Stimulated activated CD8-positive, alpha-beta memory T cell treated with anti-CD3 and anti-CD28 coated beads, Interleukin-12 subunit alpha, Interleukin-12 subunit beta, amount 100 ng/mL, for 4 hours (primary cell): ENCODE measurements around the gene TRAF3IP3.

Source experiments
- DNase-seq: peaks from one replicate; pipeline ENCODE4 v3.0.0-alpha.2; 2020; ENCODE audit warnings: low read depth

Gene TRAF3IP3, protein sequence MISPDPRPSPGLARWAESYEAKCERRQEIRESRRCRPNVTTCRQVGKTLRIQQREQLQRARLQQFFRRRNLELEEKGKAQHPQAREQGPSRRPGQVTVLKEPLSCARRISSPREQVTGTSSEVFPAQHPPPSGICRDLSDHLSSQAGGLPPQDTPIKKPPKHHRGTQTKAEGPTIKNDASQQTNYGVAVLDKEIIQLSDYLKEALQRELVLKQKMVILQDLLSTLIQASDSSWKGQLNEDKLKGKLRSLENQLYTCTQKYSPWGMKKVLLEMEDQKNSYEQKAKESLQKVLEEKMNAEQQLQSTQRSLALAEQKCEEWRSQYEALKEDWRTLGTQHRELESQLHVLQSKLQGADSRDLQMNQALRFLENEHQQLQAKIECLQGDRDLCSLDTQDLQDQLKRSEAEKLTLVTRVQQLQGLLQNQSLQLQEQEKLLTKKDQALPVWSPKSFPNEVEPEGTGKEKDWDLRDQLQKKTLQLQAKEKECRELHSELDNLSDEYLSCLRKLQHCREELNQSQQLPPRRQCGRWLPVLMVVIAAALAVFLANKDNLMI

GRCh38 chr1:209755926-209756614, at the start of gene TRAF3IP3:
Gene TRAF3IP3, plus strand, starts transcription at chr1:209756053. Its CDS starts 3,987 bp downstream, at chr1:209760040.
- DNase-seq: peak; percentile 40

DNA sequence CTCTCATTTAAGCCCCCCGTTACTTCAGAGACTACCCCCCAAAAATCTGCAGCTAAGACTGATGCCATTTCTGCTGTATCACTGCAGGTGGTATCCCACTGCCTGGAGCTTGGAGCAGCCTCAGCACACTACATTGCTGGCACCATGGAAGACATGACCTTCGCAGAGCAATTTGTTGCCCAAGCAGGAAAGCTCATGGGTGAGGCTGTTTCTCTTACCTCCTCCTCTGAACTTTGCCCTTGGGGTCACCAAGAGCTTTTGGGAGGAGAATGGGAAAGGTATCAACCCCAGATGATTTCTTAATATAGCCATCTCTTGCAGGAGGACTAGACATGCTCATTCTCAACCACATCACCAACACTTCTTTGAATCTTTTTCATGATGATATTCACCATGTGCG, 49.2 kb upstream of the TRAF3IP3 start:
- no peak for DNase-seq

DNA sequence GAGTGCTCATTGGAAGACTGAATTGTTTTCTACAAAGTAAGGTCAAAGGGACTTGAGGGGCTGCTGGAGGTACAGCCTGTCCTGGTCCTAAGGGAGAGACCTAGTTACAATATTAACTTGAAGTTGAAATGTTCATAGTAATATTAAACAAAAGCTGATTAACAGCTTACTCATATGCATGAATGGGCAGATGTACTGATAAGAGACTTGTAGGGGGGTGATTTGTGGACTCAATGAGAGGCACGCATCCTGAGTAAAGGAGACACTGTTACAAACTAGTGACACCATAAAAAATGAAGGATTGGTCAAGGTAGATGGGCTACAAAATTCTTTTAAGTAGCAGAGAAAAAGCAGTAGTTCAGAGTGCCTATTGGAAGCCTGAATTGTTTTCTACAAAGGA, 48.5 kb upstream of the TRAF3IP3 start:
- no peak for DNase-seq

- no peak for DNase-seq
Observed at GRCh38 chr1:209708297-209708696, 47.6 kb upstream of the TRAF3IP3 start.

DNA sequence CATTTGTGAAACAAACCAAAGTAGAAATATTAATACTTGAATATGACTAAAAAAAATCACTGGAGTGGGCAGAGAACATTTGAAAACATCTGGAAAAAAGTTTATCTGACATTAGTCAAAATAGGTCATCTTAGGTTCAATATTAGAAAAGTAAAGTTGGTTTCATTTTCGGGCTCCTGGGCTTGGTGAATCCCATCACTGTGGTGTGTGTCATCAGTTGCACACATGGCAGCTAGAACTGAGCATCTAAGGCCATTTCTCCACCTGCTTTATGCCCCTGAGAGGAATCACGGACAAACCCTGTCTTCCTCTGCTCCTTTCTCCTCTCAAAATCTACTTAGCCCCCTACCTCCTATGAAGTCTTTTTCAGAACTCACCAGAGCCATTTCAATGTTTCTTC, 45.8 kb upstream of the TRAF3IP3 start:
- DNase-seq: no peak

DNA sequence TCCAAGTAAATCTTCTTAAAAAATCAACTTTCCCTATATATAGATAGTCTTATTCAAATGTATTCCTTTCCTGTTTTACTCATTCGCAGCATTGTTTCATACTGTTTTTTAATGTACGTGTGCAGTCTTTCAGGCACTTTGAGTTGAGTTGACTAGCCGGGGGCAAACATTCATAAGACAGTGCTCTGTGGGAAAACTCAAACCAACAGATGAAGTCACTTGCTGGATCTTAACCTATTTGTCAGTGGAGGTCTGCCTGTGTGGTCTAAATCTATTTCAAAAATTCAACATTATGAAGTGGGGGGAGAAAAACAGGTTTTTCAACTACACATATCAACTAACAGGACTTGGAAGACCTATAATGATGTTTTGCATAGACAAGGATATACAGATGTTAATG, 45.0 kb upstream of the TRAF3IP3 start:
- no peak for DNase-seq

GRCh38 chr1:209714338-209714737, 41.5 kb upstream of the TRAF3IP3 start:
- DNase-seq: no peak

DNA sequence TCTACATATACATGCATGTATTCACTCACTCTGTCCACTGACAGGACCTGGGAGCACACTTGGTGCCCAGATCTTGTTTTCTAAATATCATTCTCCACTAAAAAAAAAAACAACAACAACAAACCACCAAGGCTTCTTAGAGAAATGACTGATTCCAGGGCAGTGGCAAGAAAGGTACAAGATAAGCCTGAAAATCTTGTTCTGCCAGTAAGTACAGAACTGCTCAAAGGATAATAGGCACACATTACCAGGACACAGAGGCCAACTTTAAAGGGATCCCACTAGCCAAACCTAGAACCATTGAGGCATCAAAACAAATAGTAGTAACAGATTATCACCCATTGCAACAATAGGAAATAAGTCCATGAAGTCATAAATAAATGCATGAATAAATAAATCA, 40.5 kb upstream of the TRAF3IP3 start:
- DNase-seq: no peak

DNA sequence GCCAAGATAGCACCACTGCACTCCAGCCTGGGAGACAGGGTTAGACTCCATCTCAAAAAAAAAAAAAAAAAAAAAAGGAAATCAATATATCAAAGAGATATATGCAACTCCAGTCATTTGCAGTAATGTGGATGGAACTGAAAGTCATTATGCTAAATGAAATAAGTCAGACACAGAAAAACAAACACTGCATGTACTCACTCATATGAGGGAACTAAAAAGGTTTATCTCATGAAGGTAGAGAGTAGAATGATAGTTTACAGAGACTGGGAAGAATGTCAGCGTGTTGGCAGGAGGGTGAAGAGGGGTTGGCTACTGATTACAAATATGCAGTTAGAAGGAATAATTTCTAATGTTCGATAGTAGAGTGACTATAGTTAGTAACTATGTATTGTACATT, 38.0 kb upstream of the TRAF3IP3 start:
- DNase-seq: no peak

GRCh38 chr1:209720326-209720725, 35.5 kb upstream of the TRAF3IP3 start:
- DNase-seq: no peak

DNA sequence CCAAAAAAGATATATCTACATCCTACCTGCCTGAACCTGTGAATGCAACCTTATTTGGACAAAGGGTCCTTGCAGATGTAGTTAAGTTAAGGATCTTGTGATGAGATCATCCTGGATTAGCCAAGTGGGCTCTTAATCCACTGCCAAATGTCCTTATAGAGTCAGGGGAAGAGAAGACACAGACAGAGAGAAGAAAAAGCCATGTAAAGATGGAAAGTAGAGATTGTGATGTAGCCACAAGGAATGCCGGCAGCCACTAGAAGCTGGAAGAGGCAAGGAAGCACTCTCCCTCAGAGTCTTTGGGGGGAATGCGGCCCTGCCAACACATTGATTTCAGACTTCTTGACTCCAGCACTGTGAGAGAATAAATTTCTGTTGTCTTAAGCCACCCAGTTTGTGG, 35.0 kb upstream of the TRAF3IP3 start:
- DNase-seq: no peak

DNA sequence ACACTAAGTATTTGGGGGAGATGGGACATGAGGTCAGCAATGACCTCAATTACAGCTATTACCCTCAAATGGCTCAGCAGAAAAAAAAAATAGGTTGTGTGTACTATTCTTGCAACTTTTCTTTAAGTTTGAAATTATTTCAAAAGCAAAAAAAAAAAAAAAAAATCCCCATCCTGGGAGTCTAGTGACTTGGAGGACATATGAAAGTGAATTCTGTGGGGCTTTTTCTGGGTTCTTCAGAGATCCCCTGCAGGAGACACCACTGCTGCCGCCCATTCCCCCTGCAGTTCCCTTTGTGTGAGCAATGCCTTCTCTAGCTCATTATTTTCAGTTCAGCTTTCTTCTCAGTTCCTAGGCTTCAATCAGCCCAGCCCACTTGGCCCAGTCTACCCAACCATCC, 34.5 kb upstream of the TRAF3IP3 start:
- DNase-seq: no peak

DNA sequence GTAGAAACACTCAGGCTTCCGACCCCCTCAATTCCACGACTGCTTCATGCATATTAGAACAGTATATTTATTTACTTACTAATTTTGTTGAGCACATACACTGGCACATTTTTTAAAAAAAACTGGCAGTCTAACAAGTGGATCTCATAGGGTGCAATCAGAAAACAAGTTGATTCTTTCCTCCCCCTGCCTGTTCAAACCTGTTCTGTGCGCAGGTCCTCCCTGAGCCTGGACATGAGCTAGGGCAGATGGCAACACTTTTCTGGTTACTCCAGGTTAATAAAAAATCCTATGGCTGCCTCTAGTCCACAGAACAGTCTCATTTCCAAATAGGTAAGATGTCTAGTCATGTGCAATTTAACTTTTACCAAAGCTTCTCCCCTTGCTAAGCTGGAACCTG, 32.6 kb upstream of the TRAF3IP3 start:
- DNase-seq: no peak

DNA sequence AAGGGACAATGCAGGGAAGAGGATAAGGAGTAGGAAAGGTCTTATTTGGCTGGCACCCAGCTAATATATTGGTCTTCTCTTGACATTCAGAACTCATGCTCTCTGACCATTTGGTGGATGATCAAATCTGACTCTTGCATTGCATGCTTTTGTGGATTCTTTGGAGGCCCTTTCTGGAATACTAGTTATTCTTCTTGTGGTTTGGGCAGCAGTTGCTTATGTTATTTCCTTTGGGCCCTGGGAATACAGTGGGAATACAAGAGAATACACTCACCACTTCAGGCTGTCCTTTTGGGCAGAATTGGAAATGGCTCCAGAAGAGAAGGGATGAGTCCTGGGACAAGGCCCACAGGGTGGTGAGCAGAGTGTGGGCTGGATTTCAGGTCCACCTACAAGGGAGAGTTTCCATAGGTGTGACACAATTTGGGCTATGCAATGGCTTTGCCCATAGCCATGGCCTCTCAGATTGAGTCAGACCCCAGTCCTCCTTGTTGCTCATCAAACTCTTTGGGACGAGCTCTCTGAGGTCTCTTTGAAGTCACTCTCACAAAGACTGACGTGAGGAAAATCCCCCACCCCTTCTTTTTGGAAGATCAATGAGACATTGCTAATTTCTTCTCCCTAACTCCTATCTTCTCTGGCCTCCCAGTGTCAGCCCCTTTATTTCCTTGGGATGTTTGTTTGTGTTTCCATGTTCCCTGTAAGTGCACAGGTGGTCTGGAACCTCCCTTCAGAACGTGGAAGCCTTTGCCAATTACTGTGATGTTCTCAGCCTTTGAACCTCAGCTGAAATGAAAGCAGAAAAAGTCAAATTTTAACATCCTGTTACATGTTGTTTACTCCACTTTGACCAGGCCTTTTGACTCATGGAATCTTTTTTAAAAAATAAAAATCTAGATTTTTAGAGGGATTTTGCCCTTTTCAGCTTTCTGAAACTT, 31.8 kb upstream of the TRAF3IP3 start:
- no peak for DNase-seq

GRCh38 chr1:209727286-209727685, 28.6 kb upstream of the TRAF3IP3 start:
- no peak for DNase-seq

DNA sequence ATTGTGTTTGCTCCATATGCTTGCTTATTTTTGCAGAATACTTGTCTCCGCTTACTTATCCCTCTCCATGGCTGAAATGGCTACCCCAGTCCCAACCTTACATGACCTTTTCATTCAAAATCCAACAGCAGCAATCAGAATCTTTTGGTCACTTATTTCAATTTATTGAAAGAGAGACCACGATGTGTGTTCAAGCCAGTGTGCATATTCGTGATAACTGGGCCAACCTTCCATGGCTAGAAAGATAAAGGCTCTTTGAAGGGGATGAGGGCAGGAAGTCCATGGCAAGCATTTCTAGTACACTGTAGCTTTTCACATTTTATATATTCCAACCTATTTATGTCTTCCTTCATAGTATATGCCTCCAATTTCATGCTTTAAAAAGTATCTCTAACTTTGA, 28.1 kb upstream of the TRAF3IP3 start:
- DNase-seq: no peak

DNA sequence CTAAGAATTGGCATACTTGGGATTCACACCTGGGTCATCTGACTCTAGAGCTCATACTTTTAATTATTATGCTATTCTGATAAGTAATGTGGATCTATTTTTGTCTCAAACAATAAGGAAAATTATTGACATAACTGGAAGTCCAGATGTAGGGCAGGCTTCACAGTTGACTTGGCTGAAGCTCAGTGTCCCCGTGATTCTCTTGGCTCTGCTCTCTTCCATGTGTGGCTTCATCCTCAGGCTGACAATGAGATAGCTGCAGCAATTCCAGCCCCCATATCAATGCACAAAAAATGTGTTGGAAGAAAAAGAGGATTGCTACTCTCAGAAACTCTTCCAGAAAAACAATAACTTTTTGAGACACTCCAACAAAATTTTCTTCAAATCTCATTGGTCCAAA, 27.4 kb upstream of the TRAF3IP3 start:
- no peak for DNase-seq

- DNase-seq: no peak
Observed at GRCh38 chr1:209729436-209729835, 26.4 kb upstream of the TRAF3IP3 start.

- DNase-seq: no peak
Observed at GRCh38 chr1:209732725-209733124, 23.1 kb upstream of the TRAF3IP3 start.

- DNase-seq: no peak
Observed at GRCh38 chr1:209733409-209734192, 22.3 kb upstream of the TRAF3IP3 start.

- DNase-seq: no peak
Observed at GRCh38 chr1:209736490-209737117, 19.2 kb upstream of the TRAF3IP3 start.
